Neural cell (in vitro differentiated cells): ENCODE data around the gene PDZRN3.

Experiments
- CTCF ChIP-seq: fragments of 450-650 bp; IDR thresholded peaks from 2 replicates; pipeline ENCODE4 v1.5.1; 2014; ENCODE audit warnings: antibody characterized with exemption, mild to moderate bottlenecking, moderate library complexity; ENCODE audit not compliant: poor library complexity, severe bottlenecking
- MXI1 ChIP-seq: fragments of 450-650 bp; conservative IDR thresholded peaks from 2 replicates; pipeline ENCODE4 v1.6.1; 2014; ENCODE audit warnings: antibody characterized with exemption, mild to moderate bottlenecking; ENCODE audit not compliant: poor library complexity, severe bottlenecking
- POLR2AphosphoS5 ChIP-seq: IDR thresholded peaks from 2 replicates; pipeline ENCODE4 v1.6.1; 2012
- REST ChIP-seq: IDR thresholded peaks from 2 replicates; pipeline ENCODE4 v1.6.1; 2012; ENCODE audit warnings: borderline replicate concordance

- TF ChIP-seq MXI1 = no peak
- no peak for TF ChIP-seq CTCF
- no peak for TF ChIP-seq POLR2AphosphoS5
- TF ChIP-seq REST = no peak
Observed at GRCh38 chr3:73393005-73393404, 231.7 kb downstream of the PDZRN3 start.
